Type B pancreatic cell (in vitro differentiated cells): Measurements from ENCODE around the gene CMTM4. TPM values are rescaled to one million over a fixed set of nuclear protein-coding genes. Genes with fewer than 3 reads are reported as not detected.
A peak's percentile ranks its signal among the peaks of the same experiment; 100 is the strongest.
"Not testable (repeated sequence)": the region's sequence is repeated elsewhere in the genome, so short reads cannot be mapped to it uniquely, and the experiment has no call there.

Experiments
- DNase-seq: peaks from one replicate; pipeline ENCODE4 v3.0.0; 2021; ENCODE audit warnings: mixed read lengths; ENCODE audit not compliant: unreplicated experiment; ENCODE audit errors: extremely low spot score
- H3K27ac Mint-ChIP-seq: 2 replicates; pipeline ENCODE4 v1.8.0; 2021; ENCODE audit warnings: mild to moderate bottlenecking, mixed read lengths
- H3K27me3 Mint-ChIP-seq: 2 replicates; pipeline ENCODE4 v1.8.0; 2021; ENCODE audit warnings: mixed read lengths
- H3K36me3 Mint-ChIP-seq: 2 replicates; pipeline ENCODE4 v1.8.0; 2021; ENCODE audit warnings: mixed read lengths
- H3K4me1 Mint-ChIP-seq: one replicate; pipeline ENCODE4 v1.8.0; 2021; ENCODE audit warnings: mixed read lengths; ENCODE audit not compliant: unreplicated experiment
- H3K4me3 Mint-ChIP-seq: 2 replicates; pipeline ENCODE4 v1.8.0; 2021; ENCODE audit warnings: mild to moderate bottlenecking, mixed read lengths
- H3K9me3 Mint-ChIP-seq: 2 replicates; pipeline ENCODE4 v1.8.0; 2021; ENCODE audit warnings: mixed read lengths
- total RNA-seq: library from RNA; stranded (reverse); gene quantifications from 2 replicates; pipeline ENCODE4 v1.2.1, GENCODE V29; 2021; ENCODE audit warnings: low replicate concordance
- TF ChIP-seq, protein P1 (sequence below): fragments of 200-600 bp; sonication (generic); conservative IDR thresholded peaks from 2 replicates; pipeline ENCODE4 v1.5.0; 2021; ENCODE audit warnings: antibody characterized with exemption, mild to moderate bottlenecking

Gene CMTM4
- total RNA-seq, 1 donor from 2014 or later: 64.4 TPM

DNA sequence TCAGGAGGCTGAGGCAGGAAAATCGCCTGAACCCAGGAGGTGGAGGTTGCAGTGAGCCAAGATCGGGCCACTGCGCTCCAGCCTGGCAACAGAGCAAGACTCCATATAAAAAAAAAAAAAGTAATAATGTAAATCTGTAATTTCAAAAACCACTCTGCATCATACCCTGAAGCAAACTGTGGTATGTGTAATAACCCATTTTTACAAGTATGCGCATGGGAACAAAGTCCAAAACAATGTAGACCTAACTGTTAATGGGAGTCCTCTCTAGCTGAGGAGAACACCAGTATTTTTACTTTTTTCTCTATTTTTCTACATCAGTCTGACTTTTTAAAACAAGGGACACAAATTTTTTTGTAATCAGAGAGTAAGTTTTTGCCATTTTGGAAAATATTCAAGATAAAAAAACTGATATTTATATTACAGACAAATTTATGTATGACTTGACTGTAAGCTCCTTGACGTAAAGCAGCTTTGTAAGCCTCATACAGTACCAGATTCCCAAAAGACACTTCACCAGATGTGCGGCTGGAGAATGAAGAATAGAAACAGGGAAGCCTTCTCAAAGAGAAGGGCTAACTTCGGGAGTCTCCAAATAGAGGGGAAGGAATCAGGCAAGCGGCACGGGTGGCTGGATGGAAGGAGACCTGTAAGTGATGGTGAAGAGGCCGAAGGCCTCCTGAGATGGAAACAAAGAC, 25.7 kb downstream of the CMTM4 start:
- TF ChIP-seq, protein P1, sequence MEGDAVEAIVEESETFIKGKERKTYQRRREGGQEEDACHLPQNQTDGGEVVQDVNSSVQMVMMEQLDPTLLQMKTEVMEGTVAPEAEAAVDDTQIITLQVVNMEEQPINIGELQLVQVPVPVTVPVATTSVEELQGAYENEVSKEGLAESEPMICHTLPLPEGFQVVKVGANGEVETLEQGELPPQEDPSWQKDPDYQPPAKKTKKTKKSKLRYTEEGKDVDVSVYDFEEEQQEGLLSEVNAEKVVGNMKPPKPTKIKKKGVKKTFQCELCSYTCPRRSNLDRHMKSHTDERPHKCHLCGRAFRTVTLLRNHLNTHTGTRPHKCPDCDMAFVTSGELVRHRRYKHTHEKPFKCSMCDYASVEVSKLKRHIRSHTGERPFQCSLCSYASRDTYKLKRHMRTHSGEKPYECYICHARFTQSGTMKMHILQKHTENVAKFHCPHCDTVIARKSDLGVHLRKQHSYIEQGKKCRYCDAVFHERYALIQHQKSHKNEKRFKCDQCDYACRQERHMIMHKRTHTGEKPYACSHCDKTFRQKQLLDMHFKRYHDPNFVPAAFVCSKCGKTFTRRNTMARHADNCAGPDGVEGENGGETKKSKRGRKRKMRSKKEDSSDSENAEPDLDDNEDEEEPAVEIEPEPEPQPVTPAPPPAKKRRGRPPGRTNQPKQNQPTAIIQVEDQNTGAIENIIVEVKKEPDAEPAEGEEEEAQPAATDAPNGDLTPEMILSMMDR: no peak
- Mint-ChIP-seq H3K9me3 (no peaks in the 10 kb centered on the region), H3K27me3 (no peaks in the 10 kb centered on the region), H3K36me3 (no peaks in the 10 kb centered on the region), H3K27ac (no peak overlapping the region), H3K4me1 (peaks cover 1% of the 10 kb centered on the region), H3K4me3 (no peak overlapping the region)
- DNase-seq: no peak

DNA sequence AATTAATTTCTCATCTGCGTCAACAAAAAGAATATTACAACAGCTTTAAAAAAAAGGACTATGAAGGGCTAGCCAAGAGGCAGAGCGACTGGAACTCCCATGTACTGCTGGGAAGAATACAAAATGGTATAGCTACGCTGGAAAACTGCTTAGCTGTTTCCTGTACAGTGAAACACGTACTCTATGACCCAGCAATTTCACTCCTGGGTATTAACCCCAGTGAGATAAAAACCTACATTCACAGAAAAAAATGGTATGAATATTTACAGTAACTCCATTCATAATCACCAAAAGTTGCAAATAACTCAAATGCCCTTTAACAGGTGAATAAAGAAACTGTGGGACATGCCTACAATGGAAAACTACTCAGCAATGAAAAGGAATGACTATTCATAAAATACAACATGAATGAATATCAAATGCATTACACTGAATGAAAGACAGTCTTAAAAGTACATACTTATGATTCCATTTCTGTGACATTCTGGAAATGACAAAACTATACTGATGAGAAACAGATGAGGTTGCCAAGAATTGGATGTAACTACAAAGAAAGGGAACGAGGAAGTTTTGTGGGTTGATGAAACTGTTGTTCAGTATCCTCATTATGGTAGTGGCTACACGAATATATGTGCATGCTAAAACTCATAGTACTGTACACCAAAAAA, 27.6 kb downstream of the CMTM4 start:
- Mint-ChIP-seq H3K4me3 (no peak overlapping the region), H3K27ac (no peak overlapping the region), H3K4me1 (no peaks in the 10 kb centered on the region), H3K27me3 (no peaks in the 10 kb centered on the region), H3K36me3 (no peaks in the 10 kb centered on the region), H3K9me3 (no peaks in the 10 kb centered on the region)
- no peak for DNase-seq
- TF ChIP-seq, protein P1: no peak

DNA sequence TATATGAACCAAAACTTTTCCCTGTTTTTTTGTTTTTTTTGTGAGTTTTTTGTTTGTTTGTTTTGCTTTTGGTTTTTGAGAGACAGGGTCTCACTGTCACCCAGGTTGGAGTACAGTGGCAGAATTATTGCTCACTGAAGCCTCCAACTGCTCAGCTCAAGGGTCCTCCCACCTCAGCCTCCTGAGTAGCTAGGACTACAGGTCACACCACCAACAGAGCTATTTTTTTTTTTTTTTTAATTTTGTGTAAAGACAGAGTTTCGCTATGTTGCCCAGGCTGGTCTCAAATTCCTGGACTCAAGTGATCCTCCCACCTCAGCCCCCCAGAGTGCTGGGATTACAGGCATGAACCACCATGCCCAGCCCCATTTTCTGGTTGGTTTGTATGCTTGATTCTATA, 28.6 kb downstream of the CMTM4 start:
- TF ChIP-seq, protein P1: no peak
- Mint-ChIP-seq H3K27ac (no peak overlapping the region), H3K4me1 (peaks cover 2% of the 10 kb centered on the region), H3K27me3 (no peaks in the 10 kb centered on the region), H3K4me3 (no peak overlapping the region), H3K36me3 (no peaks in the 10 kb centered on the region), H3K9me3 (no peaks in the 10 kb centered on the region)
- DNase-seq: no peak

DNA sequence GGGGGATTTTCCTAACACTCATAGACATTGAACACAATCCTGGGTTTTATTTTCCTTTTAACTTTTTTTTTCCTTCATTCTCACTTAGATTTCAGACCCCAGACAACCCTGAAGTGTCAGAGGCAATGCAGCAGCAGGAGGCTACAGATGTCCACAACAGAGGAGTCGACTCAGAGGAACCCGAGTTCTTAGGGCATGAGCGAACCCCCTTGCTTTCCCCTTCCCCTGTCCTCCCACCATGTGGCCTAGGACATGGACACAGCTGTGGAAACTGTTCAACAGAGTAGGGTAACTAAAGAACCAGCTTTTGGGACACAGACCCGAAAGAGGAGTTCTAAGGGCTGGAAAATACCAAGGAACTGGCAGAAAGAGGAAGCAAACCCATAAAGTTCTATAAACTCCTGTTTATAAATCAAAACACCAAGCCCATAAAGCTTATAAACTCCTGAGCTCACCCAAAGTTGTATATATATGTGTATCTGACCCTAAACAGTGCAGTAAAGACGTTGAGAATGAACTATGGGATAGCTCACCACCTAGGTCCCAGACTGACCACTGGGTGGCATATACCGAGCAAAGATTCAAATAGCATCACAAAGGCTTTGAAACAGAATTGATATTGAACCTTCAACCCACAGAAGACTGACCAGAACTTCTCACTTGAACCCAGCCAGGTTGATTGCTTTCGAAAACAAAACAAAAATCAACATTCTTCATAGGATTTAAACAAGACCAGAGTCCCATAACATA, 33.9 kb downstream of the CMTM4 start:
- Mint-ChIP-seq H3K9me3 (no peaks in the 10 kb centered on the region), H3K27me3 (no peaks in the 10 kb centered on the region), H3K4me1 (peaks cover 31% of the 10 kb centered on the region), H3K36me3 (no peaks in the 10 kb centered on the region), H3K27ac (no peak overlapping the region), H3K4me3 (no peak overlapping the region)
- TF ChIP-seq, protein P1: peak; percentile 65
- no peak for DNase-seq

DNA sequence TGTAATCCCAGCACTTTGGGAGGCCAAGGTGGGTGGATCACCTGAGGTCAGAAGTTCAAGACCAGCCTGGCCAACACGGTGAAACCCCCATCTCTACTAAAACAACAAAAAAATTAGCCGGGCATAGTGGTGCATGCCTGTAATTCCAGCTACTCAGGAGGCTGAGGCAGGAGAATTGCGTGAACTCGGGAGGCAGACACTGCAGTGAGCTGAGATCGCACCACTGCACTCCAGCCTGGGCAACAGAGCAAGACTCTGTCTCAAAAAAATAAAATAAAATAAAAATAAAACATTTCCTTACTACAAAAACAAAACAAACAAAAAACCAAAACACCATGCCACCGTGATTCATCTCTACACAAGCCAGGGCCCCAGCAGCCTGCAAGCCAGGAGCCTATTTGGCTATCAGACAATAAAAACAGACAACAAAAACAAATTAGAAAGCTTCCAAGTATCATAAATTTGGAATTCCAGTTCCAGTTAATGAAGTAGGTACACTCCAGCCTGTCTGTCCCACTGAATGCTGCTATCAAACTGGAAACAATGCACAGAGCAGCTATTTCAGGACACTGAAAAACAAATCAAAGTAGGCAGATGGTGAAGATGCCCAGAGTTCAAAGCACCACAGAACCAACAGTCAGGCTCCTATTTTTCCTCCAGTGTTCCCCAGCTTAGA, 34.7 kb downstream of the CMTM4 start:
- not testable (repeated sequence) for H3K9me3 Mint-ChIP-seq, H3K36me3 Mint-ChIP-seq, H3K27ac Mint-ChIP-seq, H3K4me3 Mint-ChIP-seq, DNase-seq, H3K27me3 Mint-ChIP-seq
- peaks cover 31% of the 10 kb centered on the region for H3K4me1 Mint-ChIP-seq
